Measurements from ENCODE around the gene C3orf20.
"Not testable (repeated sequence)": the region's sequence is repeated elsewhere in the genome, so short reads cannot be mapped to it uniquely, and the experiment has no call there.

C3orf20 gene

GRCh38 chr3:14744556-14744955, 69.6 kb downstream of the C3orf20 start:
- WGBS, 2 experiments, result 94% methylated on average over 6 of the region's 6 CpGs
- H3K27ac ChIP-seq (ENCODE audit: insufficient read depth, low read depth, low read length, poor library complexity, severe bottlenecking), result no peak overlapping the region
- H3K9me3 ChIP-seq (ENCODE audit: control insufficient read depth, low read length), result no peaks in the 10 kb centered on the region
- H3K36me3 ChIP-seq (ENCODE audit: control insufficient read depth, insufficient read depth, low read length), result no peaks in the 10 kb centered on the region
- H3K4me3 ChIP-seq (ENCODE audit: insufficient read depth, low read depth, low read length), result no peak overlapping the region
- H3K4me1 ChIP-seq (ENCODE audit: control insufficient read depth, insufficient read depth, low read length), result no peaks in the 10 kb centered on the region
- H3K27me3 ChIP-seq (ENCODE audit: control insufficient read depth, insufficient read depth, low read length, poor library complexity, severe bottlenecking), result no peaks in the 10 kb centered on the region

DNA sequence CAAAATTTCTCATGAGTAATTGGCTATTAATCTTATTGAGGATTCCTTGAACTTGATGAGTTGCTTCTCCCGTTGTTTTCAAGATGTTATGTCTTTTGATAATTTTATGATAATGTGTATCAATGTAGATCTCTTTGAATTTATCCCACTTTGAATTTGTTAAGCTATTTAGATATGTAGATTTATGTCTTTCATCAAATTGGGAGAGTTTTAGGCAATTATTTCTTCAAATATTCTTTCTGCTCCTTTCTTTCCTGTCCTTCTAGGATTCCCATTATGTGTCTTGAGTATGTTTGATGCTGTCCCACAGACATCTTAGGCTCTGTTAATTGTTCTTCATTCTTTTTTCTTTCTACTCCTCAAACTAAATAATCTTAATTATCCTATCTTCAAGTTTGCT, 75.7 kb downstream of the C3orf20 start:
- Histone ChIP-seq H3K4me1 (ENCODE audit: control insufficient read depth, insufficient read depth, low read length) (no peaks in the 10 kb centered on the region), H3K27me3 (ENCODE audit: control insufficient read depth, insufficient read depth, low read length, poor library complexity, severe bottlenecking) (no peaks in the 10 kb centered on the region), H3K4me3 (ENCODE audit: insufficient read depth, low read depth, low read length) (no peak overlapping the region), H3K9me3 (ENCODE audit: control insufficient read depth, low read length) (no peaks in the 10 kb centered on the region), H3K36me3 (ENCODE audit: control insufficient read depth, insufficient read depth, low read length) (no peaks in the 10 kb centered on the region), H3K27ac (ENCODE audit: insufficient read depth, low read depth, low read length, poor library complexity, severe bottlenecking) (no peak overlapping the region)
- 92% methylated on average over 1 of the region's 1 CpG; no CpG with 5 or more reads in 1 of the 2 experiments for WGBS, 2 experiments

- H3K9me3 ChIP-seq (ENCODE audit: control insufficient read depth, low read length); H3K4me1 ChIP-seq (ENCODE audit: control insufficient read depth, insufficient read depth, low read length); H3K36me3 ChIP-seq (ENCODE audit: control insufficient read depth, insufficient read depth, low read length); H3K4me3 ChIP-seq (ENCODE audit: insufficient read depth, low read depth, low read length); H3K27me3 ChIP-seq (ENCODE audit: control insufficient read depth, insufficient read depth, low read length, poor library complexity, severe bottlenecking); H3K27ac ChIP-seq (ENCODE audit: insufficient read depth, low read depth, low read length, poor library complexity, severe bottlenecking): not testable (repeated sequence)
Observed at GRCh38 chr3:14752979-14753378, 78.0 kb downstream of the C3orf20 start.

GRCh38 chr3:14757153-14757700, 82.3 kb downstream of the C3orf20 start:
- Histone ChIP-seq H3K4me3 (ENCODE audit: insufficient read depth, low read depth, low read length) (no peak overlapping the region), H3K36me3 (ENCODE audit: control insufficient read depth, insufficient read depth, low read length) (no peaks in the 10 kb centered on the region), H3K4me1 (ENCODE audit: control insufficient read depth, insufficient read depth, low read length) (no peaks in the 10 kb centered on the region), H3K27me3 (ENCODE audit: control insufficient read depth, insufficient read depth, low read length, poor library complexity, severe bottlenecking) (no peaks in the 10 kb centered on the region), H3K9me3 (ENCODE audit: control insufficient read depth, low read length) (no peaks in the 10 kb centered on the region), H3K27ac (ENCODE audit: insufficient read depth, low read depth, low read length, poor library complexity, severe bottlenecking) (no peak overlapping the region)
- 95% methylated on average over 14 of the region's 14 CpGs for WGBS, 2 experiments

- Histone ChIP-seq H3K4me3 (ENCODE audit: insufficient read depth, low read depth, low read length) (no peak overlapping the region), H3K27me3 (ENCODE audit: control insufficient read depth, insufficient read depth, low read length, poor library complexity, severe bottlenecking) (no peaks in the 10 kb centered on the region), H3K36me3 (ENCODE audit: control insufficient read depth, insufficient read depth, low read length) (no peaks in the 10 kb centered on the region), H3K9me3 (ENCODE audit: control insufficient read depth, low read length) (no peaks in the 10 kb centered on the region), H3K4me1 (ENCODE audit: control insufficient read depth, insufficient read depth, low read length) (no peaks in the 10 kb centered on the region), H3K27ac (ENCODE audit: insufficient read depth, low read depth, low read length, poor library complexity, severe bottlenecking) (no peak overlapping the region)
- 89 to 91% methylated on average over 4 of the region's 4 CpGs for WGBS, 2 experiments
Observed at GRCh38 chr3:14758297-14758696, 83.4 kb downstream of the C3orf20 start.

- Histone ChIP-seq H3K27me3 (ENCODE audit: control insufficient read depth, insufficient read depth, low read length, poor library complexity, severe bottlenecking) (no peaks in the 10 kb centered on the region), H3K4me3 (ENCODE audit: insufficient read depth, low read depth, low read length) (no peak overlapping the region), H3K4me1 (ENCODE audit: control insufficient read depth, insufficient read depth, low read length) (no peaks in the 10 kb centered on the region), H3K27ac (ENCODE audit: insufficient read depth, low read depth, low read length, poor library complexity, severe bottlenecking) (no peak overlapping the region), H3K36me3 (ENCODE audit: control insufficient read depth, insufficient read depth, low read length) (no peaks in the 10 kb centered on the region), H3K9me3 (ENCODE audit: control insufficient read depth, low read length) (no peaks in the 10 kb centered on the region)
- 90 to 94% methylated on average over 3 of the region's 3 CpGs for WGBS, 2 experiments
Observed at GRCh38 chr3:14758959-14759358, 84.0 kb downstream of the C3orf20 start.

- Histone ChIP-seq H3K27me3 (ENCODE audit: control insufficient read depth, insufficient read depth, low read length, poor library complexity, severe bottlenecking) (no peaks in the 10 kb centered on the region), H3K4me3 (ENCODE audit: insufficient read depth, low read depth, low read length) (no peak overlapping the region), H3K9me3 (ENCODE audit: control insufficient read depth, low read length) (no peaks in the 10 kb centered on the region), H3K27ac (ENCODE audit: insufficient read depth, low read depth, low read length, poor library complexity, severe bottlenecking) (no peak overlapping the region), H3K36me3 (ENCODE audit: control insufficient read depth, insufficient read depth, low read length) (no peaks in the 10 kb centered on the region), H3K4me1 (ENCODE audit: control insufficient read depth, insufficient read depth, low read length) (no peaks in the 10 kb centered on the region)
Observed at GRCh38 chr3:14760185-14760584, 85.2 kb downstream of the C3orf20 start.

GRCh38 chr3:14761121-14761672, 86.3 kb downstream of the C3orf20 start:
- H3K27ac ChIP-seq (ENCODE audit: insufficient read depth, low read depth, low read length, poor library complexity, severe bottlenecking), result no peak overlapping the region
- no peaks in the 10 kb centered on the region for H3K9me3 ChIP-seq (ENCODE audit: control insufficient read depth, low read length)
- no peaks in the 10 kb centered on the region for H3K27me3 ChIP-seq (ENCODE audit: control insufficient read depth, insufficient read depth, low read length, poor library complexity, severe bottlenecking)
- 85 to 89% methylated on average over 9 of the region's 9 CpGs for WGBS, 2 experiments
- H3K4me1 ChIP-seq (ENCODE audit: control insufficient read depth, insufficient read depth, low read length), result no peaks in the 10 kb centered on the region
- H3K36me3 ChIP-seq (ENCODE audit: control insufficient read depth, insufficient read depth, low read length), result no peaks in the 10 kb centered on the region
- no peak overlapping the region for H3K4me3 ChIP-seq (ENCODE audit: insufficient read depth, low read depth, low read length)

GRCh38 chr3:14761866-14762265, 86.9 kb downstream of the C3orf20 start:
- Histone ChIP-seq H3K27me3 (ENCODE audit: control insufficient read depth, insufficient read depth, low read length, poor library complexity, severe bottlenecking) (no peaks in the 10 kb centered on the region), H3K9me3 (ENCODE audit: control insufficient read depth, low read length) (no peaks in the 10 kb centered on the region), H3K27ac (ENCODE audit: insufficient read depth, low read depth, low read length, poor library complexity, severe bottlenecking) (no peak overlapping the region), H3K4me3 (ENCODE audit: insufficient read depth, low read depth, low read length) (no peak overlapping the region), H3K4me1 (ENCODE audit: control insufficient read depth, insufficient read depth, low read length) (no peaks in the 10 kb centered on the region), H3K36me3 (ENCODE audit: control insufficient read depth, insufficient read depth, low read length) (no peaks in the 10 kb centered on the region)
- WGBS, 2 experiments, result 97 to 98% methylated on average over 2 of the region's 2 CpGs

DNA sequence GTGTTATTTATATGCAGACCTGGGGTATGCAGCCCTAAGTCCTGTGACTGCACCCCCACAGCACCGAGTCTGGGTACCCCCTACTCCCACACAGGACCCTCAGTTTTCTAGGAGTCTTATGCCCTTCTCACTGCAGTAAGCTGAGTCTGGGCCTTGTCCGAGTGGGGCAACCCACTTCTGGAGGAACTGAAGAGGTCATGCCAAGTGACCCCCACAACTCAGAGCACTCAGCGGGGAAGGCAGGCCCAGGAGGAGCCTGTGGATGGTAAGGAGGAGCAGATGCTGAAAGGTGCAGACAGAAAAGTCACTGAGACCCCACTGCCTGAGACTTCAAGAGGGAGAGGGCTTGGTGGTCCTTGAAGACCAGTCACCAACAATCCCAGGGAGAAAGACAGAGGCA, 87.8 kb downstream of the C3orf20 start:
- no peak overlapping the region for H3K4me3 ChIP-seq (ENCODE audit: insufficient read depth, low read depth, low read length)
- 90 to 96% methylated on average over 3 of the region's 3 CpGs for WGBS, 2 experiments
- no peaks in the 10 kb centered on the region for H3K9me3 ChIP-seq (ENCODE audit: control insufficient read depth, low read length)
- H3K27me3 ChIP-seq (ENCODE audit: control insufficient read depth, insufficient read depth, low read length, poor library complexity, severe bottlenecking), result no peaks in the 10 kb centered on the region
- H3K36me3 ChIP-seq (ENCODE audit: control insufficient read depth, insufficient read depth, low read length), result no peaks in the 10 kb centered on the region
- H3K4me1 ChIP-seq (ENCODE audit: control insufficient read depth, insufficient read depth, low read length), result no peaks in the 10 kb centered on the region
- H3K27ac ChIP-seq (ENCODE audit: insufficient read depth, low read depth, low read length, poor library complexity, severe bottlenecking), result no peak overlapping the region
